Dendritic cell treated with granulocyte-macrophage colony-stimulating factor and Interleukin-4, amounts not matched to agents 40 ng/mL and 50 ng/mL, for 4 days (primary cell): Measurements from ENCODE around the gene TBC1D2.

Source experiments
- H3K27ac Mint-ChIP-seq: one replicate; pipeline ENCODE4 v1.8.0; 2022; ENCODE audit warnings: mild to moderate bottlenecking, mixed read lengths
- H3K27me3 Mint-ChIP-seq: one replicate; pipeline ENCODE4 v1.8.0; 2022; ENCODE audit warnings: mild to moderate bottlenecking, mixed read lengths
- H3K36me3 Mint-ChIP-seq: one replicate; pipeline ENCODE4 v1.8.0; 2022; ENCODE audit warnings: low read depth, mixed read lengths
- H3K4me1 Mint-ChIP-seq: one replicate; pipeline ENCODE4 v1.8.0; 2022; ENCODE audit warnings: low read depth, mixed read lengths
- H3K4me3 Mint-ChIP-seq: one replicate; pipeline ENCODE4 v1.8.0; 2022; ENCODE audit warnings: mild to moderate bottlenecking, moderate library complexity, mixed read lengths
- H3K9me3 Mint-ChIP-seq: one replicate; pipeline ENCODE4 v1.8.0; 2022; ENCODE audit warnings: mixed read lengths
- intact Hi-C: fragments of 100-400 bp; cut with micrococcal nuclease; formaldehyde crosslinking; loops from one replicate; pipeline ENCODE4 v1.15.0; 2022

Gene TBC1D2

GRCh38 chr9:98210435-98210834 is 45.0 kb downstream of the TBC1D2 start:
- Mint-ChIP-seq H3K36me3 (peaks cover 90% of the 10 kb centered on the region), H3K27me3 (no peaks in the 10 kb centered on the region), H3K9me3 (no peaks in the 10 kb centered on the region), H3K4me1 (peaks cover 5% of the 10 kb centered on the region), H3K27ac (no peak overlapping the region), H3K4me3 (no peak overlapping the region)
- intact Hi-C loops: no loop called here

DNA sequence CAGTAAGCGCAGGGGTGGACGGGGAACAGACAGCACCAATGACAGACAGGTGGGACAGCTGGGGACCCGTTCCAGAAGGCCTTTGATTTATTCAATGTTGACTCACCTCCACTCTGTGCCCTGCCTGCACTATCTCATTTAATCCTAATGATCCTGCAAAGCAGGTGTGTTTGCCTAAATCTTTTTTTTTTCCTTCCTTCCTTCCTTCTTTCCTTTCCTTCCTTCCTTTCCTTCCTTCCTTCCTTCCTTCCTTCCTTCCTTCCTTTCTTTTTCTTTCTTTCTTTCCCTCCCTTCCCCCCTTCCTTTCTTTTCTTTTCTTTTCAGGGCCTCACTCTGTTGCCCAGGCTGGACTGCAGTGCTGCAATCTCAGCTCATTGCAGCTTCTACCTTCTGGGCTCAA is 45.9 kb downstream of the TBC1D2 start:
- intact Hi-C loops: loop anchor here (5.0 to 10.0 kb wide), 2 partner anchors 135 to 287 kb away; partner anchors contain the start of gene TRMO
- Mint-ChIP-seq H3K36me3 (peaks cover 88% of the 10 kb centered on the region), H3K27ac (peak overlapping the region; percentile 19), H3K27me3 (no peaks in the 10 kb centered on the region), H3K4me1 (peaks cover 5% of the 10 kb centered on the region), H3K9me3 (no peaks in the 10 kb centered on the region), H3K4me3 (no peak overlapping the region)

DNA sequence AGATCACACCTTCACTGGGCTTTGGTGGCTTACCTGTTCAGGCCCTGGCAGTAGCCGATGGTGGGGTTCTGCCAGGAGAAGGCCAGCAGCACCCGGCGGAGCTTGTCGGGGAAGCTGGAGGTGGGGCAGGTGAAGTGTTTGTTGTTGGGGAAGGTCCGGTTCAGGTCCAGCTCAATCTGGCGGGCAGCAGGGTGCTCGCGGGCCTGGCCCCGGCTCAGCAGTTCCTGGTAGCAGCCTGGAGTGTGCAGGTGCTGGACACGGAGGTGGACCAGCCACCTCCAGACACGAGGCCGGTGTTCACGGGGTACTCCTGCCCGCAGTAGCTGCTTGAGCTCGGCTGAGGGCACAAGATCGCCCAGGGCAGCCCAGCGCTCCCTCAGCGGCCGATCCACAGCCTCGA is 46.8 kb downstream of the TBC1D2 start:
- peaks cover 91% of the 10 kb centered on the region for H3K36me3 Mint-ChIP-seq
- intact Hi-C loops: loop anchor here (5.0 to 10.0 kb wide), 2 partner anchors 134 to 286 kb away; partner anchors contain the start of gene TRMO
- peaks cover 5% of the 10 kb centered on the region for H3K4me1 Mint-ChIP-seq
- H3K9me3 Mint-ChIP-seq: no peaks in the 10 kb centered on the region
- H3K27ac Mint-ChIP-seq: no peak overlapping the region
- H3K27me3 Mint-ChIP-seq: no peaks in the 10 kb centered on the region
- no peak overlapping the region for H3K4me3 Mint-ChIP-seq

DNA sequence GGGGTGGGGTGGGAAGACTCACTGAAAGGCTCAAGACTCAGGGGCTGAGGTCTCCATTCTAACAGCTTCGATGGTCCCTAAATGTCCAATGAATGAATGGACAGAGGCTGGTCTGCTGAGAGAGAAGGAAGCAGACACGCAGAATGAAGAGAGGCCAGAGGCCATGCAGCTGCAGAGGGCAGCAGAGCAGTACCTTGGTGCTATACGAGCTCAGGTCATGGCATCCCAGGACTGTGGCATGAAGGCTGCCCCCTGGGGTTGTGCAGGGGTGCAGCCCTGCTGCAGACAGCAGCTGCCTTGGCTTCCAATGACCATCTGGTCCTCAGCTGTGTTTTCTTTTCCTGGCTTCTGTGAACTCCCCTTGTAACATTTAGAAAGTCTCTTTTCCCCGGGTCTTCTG is 47.8 kb downstream of the TBC1D2 start:
- H3K4me1 Mint-ChIP-seq: peaks cover 5% of the 10 kb centered on the region
- H3K27ac Mint-ChIP-seq: no peak overlapping the region
- no peak overlapping the region for H3K4me3 Mint-ChIP-seq
- no peaks in the 10 kb centered on the region for H3K27me3 Mint-ChIP-seq
- intact Hi-C loops: loop anchor here (5.0 to 10.0 kb wide), 2 partner anchors 133 to 285 kb away; partner anchors contain the start of gene TRMO
- peaks cover 90% of the 10 kb centered on the region for H3K36me3 Mint-ChIP-seq
- H3K9me3 Mint-ChIP-seq: no peaks in the 10 kb centered on the region

DNA sequence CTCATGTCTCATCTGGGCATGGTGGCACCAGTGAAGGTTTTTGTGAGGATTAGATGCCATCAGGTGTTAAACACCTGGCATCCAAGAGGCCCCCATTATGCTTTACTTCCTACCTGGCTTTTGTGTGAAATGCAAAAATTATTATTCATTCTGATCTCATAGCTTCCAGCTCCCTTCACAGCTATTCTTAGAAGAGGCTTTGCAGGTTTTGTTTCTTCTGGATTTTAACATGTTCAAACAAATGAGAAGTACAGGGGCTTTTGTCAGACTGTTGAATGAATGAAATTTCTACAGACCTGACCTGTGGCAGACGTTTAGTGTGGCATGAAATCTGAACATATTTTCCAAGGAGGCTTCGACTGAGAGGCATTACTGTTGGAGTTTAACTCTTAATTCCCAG is 48.7 kb downstream of the TBC1D2 start:
- intact Hi-C loops: loop anchor here (5.0 to 10.0 kb wide), 2 partner anchors 132 to 284 kb away; partner anchors contain the start of gene TRMO
- Mint-ChIP-seq H3K4me1 (peaks cover 10% of the 10 kb centered on the region), H3K27ac (no peak overlapping the region), H3K4me3 (no peak overlapping the region), H3K27me3 (no peaks in the 10 kb centered on the region), H3K36me3 (peaks cover 90% of the 10 kb centered on the region), H3K9me3 (no peaks in the 10 kb centered on the region)

DNA sequence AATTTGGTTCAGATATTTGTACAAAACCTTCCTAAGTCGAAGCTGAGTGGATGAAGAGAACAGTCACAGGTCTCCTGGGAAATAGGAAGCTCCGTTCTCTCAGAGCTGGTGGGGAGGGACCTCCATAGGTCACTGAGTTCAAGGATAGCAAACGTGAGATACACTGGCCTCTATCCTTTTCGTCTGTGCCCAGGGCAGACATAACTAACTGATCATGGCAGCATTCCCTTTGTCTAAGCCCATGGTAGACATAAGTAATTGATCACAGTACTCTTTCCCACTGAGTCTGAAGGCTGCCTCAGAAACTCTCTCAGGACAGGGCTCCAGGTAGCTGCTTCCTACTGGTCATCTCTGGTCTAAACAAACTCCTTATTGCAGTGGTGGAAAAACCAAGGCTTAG is 50.8 kb downstream of the TBC1D2 start:
- Mint-ChIP-seq H3K4me1 (peaks cover 10% of the 10 kb centered on the region), H3K27me3 (no peaks in the 10 kb centered on the region), H3K27ac (no peak overlapping the region), H3K4me3 (no peak overlapping the region), H3K36me3 (peaks cover 90% of the 10 kb centered on the region), H3K9me3 (no peaks in the 10 kb centered on the region)
- intact Hi-C loops: loop anchor here (1.0 to 10.0 kb wide), 3 partner anchors 59 to 282 kb away; partner anchors contain the start of gene TRMO

DNA sequence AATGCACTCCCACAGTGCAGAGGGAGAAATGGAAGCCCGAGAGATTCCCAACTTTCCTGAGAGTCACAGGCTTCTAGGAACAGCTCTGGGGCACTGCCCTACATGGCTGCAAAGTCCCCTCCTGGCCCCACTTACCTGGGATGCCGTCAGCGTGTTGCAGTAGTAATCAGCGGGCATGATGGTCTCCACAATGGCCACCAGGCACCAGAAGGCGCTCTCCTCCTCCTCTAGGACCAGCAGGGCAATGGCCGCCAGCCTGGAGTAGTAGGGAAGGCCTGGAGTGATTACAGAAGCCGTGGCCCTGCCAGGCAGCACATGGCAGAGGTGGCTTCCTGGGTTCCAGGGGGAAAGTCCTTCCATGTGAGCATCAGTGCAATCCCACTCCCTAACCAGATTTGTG is 52.3 kb downstream of the TBC1D2 start:
- H3K36me3 Mint-ChIP-seq: peaks cover 90% of the 10 kb centered on the region
- H3K4me3 Mint-ChIP-seq: no peak overlapping the region
- intact Hi-C loops: loop anchor here (10.0 kb wide), 1 partner anchor 128 kb away; no protein-coding TSS in a partner anchor
- H3K9me3 Mint-ChIP-seq: no peaks in the 10 kb centered on the region
- H3K27ac Mint-ChIP-seq: no peak overlapping the region
- no peaks in the 10 kb centered on the region for H3K27me3 Mint-ChIP-seq
- H3K4me1 Mint-ChIP-seq: peaks cover 10% of the 10 kb centered on the region

GRCh38 chr9:98202252-98202651 is 53.2 kb downstream of the TBC1D2 start:
- no peak overlapping the region for H3K4me3 Mint-ChIP-seq
- intact Hi-C loops: loop anchor here (10.0 kb wide), 1 partner anchor 127 kb away; no protein-coding TSS in a partner anchor
- H3K9me3 Mint-ChIP-seq: no peaks in the 10 kb centered on the region
- no peak overlapping the region for H3K27ac Mint-ChIP-seq
- peaks cover 10% of the 10 kb centered on the region for H3K4me1 Mint-ChIP-seq
- peaks cover 90% of the 10 kb centered on the region for H3K36me3 Mint-ChIP-seq
- H3K27me3 Mint-ChIP-seq: no peaks in the 10 kb centered on the region

GRCh38 chr9:98201749-98202148 is 53.7 kb downstream of the TBC1D2 start:
- no peak overlapping the region for H3K27ac Mint-ChIP-seq
- no peaks in the 10 kb centered on the region for H3K9me3 Mint-ChIP-seq
- no peak overlapping the region for H3K4me3 Mint-ChIP-seq
- intact Hi-C loops: loop anchor here (10.0 kb wide), 1 partner anchor 127 kb away; no protein-coding TSS in a partner anchor
- H3K4me1 Mint-ChIP-seq: peaks cover 10% of the 10 kb centered on the region
- peaks cover 90% of the 10 kb centered on the region for H3K36me3 Mint-ChIP-seq
- H3K27me3 Mint-ChIP-seq: no peaks in the 10 kb centered on the region

DNA sequence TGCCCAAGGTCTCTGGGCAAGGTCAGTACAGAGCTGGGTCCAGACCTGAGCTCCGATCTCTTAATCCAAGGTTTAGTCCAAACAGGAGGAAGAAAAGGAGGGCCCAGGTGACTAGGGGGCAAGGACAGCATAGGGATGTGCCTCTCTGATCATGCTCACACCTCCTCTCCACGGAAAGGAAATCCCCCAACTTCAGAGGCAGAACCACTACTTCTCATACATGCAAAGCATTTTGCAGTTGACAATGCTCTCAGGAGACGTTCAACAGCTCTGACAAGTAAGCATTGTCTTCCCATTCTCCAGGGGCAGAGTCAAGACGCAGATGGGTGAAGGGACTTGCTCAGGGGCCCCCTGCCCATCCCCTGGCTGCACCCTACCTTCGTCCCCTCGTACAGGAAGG is 54.3 kb downstream of the TBC1D2 start:
- Mint-ChIP-seq H3K27ac (no peak overlapping the region), H3K9me3 (no peaks in the 10 kb centered on the region), H3K27me3 (no peaks in the 10 kb centered on the region), H3K4me1 (peaks cover 6% of the 10 kb centered on the region), H3K4me3 (no peak overlapping the region), H3K36me3 (peaks cover 87% of the 10 kb centered on the region)
- intact Hi-C loops: loop anchor here (10.0 kb wide), 1 partner anchor 126 kb away; no protein-coding TSS in a partner anchor

DNA sequence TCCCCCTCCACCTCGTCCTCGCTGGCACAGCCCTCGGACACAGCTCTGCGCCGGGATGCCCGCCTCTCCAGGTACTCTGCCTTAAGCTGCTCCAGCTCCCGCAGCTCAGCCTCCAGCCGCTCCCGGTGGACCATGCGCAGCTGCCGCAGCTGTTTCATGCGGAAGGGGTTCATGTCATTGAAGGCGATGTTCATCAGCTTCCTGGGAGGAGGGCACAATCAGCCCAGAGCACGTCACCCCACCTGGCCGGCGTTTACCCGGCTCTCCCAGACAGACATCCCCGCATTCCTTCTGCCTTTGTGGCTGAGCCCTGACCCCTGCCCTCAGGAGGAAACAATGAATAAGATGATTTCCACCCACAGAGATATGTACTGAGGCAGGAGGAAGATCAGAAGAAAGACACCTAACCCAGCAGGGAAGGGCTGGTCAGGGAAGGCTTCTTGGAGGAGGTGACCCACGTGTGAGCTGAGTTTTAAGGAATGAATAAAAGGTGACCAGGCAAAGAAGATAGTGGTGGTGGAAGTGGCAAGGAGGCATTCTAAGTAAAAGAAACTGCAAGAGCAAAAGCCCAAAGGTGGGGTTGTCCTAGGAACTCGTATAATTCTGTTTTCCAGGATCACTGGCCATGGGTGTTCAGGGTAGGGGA is 55.9 kb downstream of the TBC1D2 start:
- H3K4me3 Mint-ChIP-seq: no peak overlapping the region
- intact Hi-C loops: loop anchor here (10.0 kb wide), 1 partner anchor 125 kb away; no protein-coding TSS in a partner anchor
- H3K4me1 Mint-ChIP-seq: peaks cover 6% of the 10 kb centered on the region
- H3K36me3 Mint-ChIP-seq: peaks cover 84% of the 10 kb centered on the region
- no peaks in the 10 kb centered on the region for H3K9me3 Mint-ChIP-seq
- H3K27me3 Mint-ChIP-seq: peaks cover 3% of the 10 kb centered on the region
- no peak overlapping the region for H3K27ac Mint-ChIP-seq

DNA sequence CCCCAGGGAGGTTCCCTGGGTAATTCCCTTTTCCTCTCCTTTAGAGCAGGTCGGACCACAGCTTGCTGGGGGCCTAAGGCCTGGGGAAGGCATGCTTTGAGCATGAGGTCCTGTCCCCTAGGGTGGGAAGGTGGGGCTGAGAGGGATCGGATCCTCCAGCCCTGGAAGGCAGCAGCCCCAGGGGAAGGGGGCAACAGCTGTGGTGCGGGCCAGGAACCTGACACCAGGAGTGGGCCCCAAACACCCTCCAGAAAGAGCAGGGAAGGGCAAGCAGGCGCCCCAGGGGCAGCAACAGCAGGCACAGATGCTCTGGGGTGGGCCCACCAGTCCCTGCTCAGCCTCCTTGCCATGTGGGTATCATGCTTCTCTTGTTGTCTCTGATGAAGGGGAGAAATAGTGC is 59.8 kb downstream of the TBC1D2 start:
- no peak overlapping the region for H3K4me3 Mint-ChIP-seq
- peaks cover 7% of the 10 kb centered on the region for H3K27me3 Mint-ChIP-seq
- peaks cover 46% of the 10 kb centered on the region for H3K36me3 Mint-ChIP-seq
- no peak overlapping the region for H3K27ac Mint-ChIP-seq
- H3K4me1 Mint-ChIP-seq: peaks cover 19% of the 10 kb centered on the region
- H3K9me3 Mint-ChIP-seq: no peaks in the 10 kb centered on the region
- intact Hi-C loops: no loop called here

DNA sequence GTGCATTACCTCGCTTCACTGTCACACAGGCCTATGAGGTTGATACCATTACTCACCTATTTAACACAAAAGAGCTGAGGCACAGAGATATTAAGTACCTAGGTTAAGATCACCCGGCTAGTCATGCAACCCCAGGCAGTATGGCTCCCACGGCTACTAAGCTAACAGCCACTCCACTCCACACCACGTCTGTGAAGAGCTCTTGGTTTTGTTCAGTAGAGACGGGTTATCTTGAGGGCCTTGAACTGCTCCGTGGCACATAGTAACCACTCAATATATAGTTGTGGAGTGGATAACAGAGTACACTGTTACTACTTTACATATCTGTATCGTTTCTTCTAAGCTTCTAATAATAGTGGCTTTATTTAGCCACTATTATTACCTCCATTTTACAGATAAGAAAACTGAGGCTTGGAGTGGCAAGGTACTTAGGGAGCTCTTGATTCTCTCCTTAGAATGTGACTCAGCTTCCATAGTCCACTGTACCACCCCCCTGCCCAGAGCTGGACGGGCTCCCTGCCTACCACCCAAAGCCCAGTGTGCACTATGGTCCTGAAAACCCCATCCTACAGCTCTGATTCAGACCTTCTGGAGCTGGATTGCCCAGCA is 62.0 kb downstream of the TBC1D2 start:
- Mint-ChIP-seq H3K4me1 (peaks cover 30% of the 10 kb centered on the region), H3K27ac (peak overlapping the region; percentile 83), H3K27me3 (peaks cover 7% of the 10 kb centered on the region), H3K9me3 (no peaks in the 10 kb centered on the region), H3K4me3 (peak overlapping the region; percentile 87), H3K36me3 (peaks cover 24% of the 10 kb centered on the region)
- intact Hi-C loops: loop anchor here (5.0 kb wide), 1 partner anchor 76 kb away; the partner anchor contains the start of gene TRIM14
